Measurements from ENCODE around the gene RPL28.

Gene RPL28

GRCh38 chr19:55346725-55347441 lies 38.8 kb upstream of the RPL28 start:
- Mint-ChIP-seq H3K4me3 (no peak overlapping the region), H3K4me1 (peaks cover 30% of the 10 kb centered on the region), H3K27ac (no peak overlapping the region), H3K9me3 (no peaks in the 10 kb centered on the region), H3K36me3 (ENCODE audit: low read depth) (peaks cover 15% of the 10 kb centered on the region), H3K27me3 (ENCODE audit: low read depth) (peaks cover 20% of the 10 kb centered on the region)
- no peak for TF ChIP-seq CTCF (IDR thresholded peaks at IDR 0.05; ENCODE audit: unreplicated experiment in 3 of 3)

GRCh38 chr19:55347442-55348009 lies 38.2 kb upstream of the RPL28 start:
- Mint-ChIP-seq H3K4me1 (peaks cover 30% of the 10 kb centered on the region), H3K27ac (peak overlapping the region in 2 of 3 experiments; percentile 37 to 80), H3K36me3 (ENCODE audit: low read depth) (peaks cover 13% of the 10 kb centered on the region), H3K27me3 (ENCODE audit: low read depth) (peaks cover 26% of the 10 kb centered on the region), H3K4me3 (peak overlapping the region in 1 of 3 experiments; percentile 38), H3K9me3 (no peaks in the 10 kb centered on the region)
- no peak for TF ChIP-seq CTCF (IDR thresholded peaks at IDR 0.05; ENCODE audit: unreplicated experiment in 3 of 3)

GRCh38 chr19:55348317-55349034 lies 37.3 kb upstream of the RPL28 start:
- peak overlapping the region in 2 of 3 experiments; percentile 28 to 61 for H3K4me3 Mint-ChIP-seq
- no peak for TF ChIP-seq CTCF (IDR thresholded peaks at IDR 0.05; ENCODE audit: unreplicated experiment in 3 of 3)
- H3K9me3 Mint-ChIP-seq, result no peaks in the 10 kb centered on the region
- H3K36me3 Mint-ChIP-seq (ENCODE audit: low read depth), result peaks cover 7% of the 10 kb centered on the region
- H3K27ac Mint-ChIP-seq, result peak overlapping the region in 2 of 3 experiments; percentile 37 to 80
- H3K27me3 Mint-ChIP-seq (ENCODE audit: low read depth), result peaks cover 36% of the 10 kb centered on the region
- H3K4me1 Mint-ChIP-seq, result peaks cover 30% of the 10 kb centered on the region

GRCh38 chr19:55350620-55351315 lies 35.0 kb upstream of the RPL28 start:
- Mint-ChIP-seq H3K9me3 (no peaks in the 10 kb centered on the region), H3K4me3 (peak overlapping the region in 2 of 3 experiments; percentile 25 to 61), H3K36me3 (ENCODE audit: low read depth) (peaks cover 3% of the 10 kb centered on the region), H3K27me3 (ENCODE audit: low read depth) (peaks cover 54% of the 10 kb centered on the region), H3K4me1 (peaks cover 22% of the 10 kb centered on the region), H3K27ac (peak overlapping the region in 1 of 3 experiments; percentile 36)
- TF ChIP-seq CTCF (IDR thresholded peaks at IDR 0.05; ENCODE audit: unreplicated experiment in 3 of 3), result no peak

DNA sequence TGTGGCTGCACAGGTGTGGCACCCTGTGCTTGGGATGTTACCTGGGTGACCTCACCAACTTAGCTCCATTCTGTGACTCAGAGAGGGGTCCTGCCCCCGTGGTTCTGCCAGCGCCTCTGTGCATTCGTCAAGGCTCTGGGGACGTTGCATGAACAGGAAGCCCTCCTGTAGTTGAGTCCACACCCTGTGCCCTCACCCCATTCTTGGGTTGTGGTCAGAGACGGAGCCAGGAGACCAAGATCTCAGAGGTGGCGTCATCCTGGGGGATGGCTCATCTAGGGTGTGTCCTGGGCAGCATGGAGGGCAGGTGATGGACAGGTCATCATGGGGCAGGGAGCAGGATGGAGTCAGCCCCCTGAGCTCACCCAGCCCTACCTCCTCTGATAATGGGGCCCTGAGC lies 33.7 kb upstream of the RPL28 start:
- TF ChIP-seq CTCF (IDR thresholded peaks at IDR 0.05; ENCODE audit: unreplicated experiment in 3 of 3), result no peak
- H3K27ac Mint-ChIP-seq, result no peak overlapping the region
- H3K27me3 Mint-ChIP-seq (ENCODE audit: low read depth), result peaks cover 66% of the 10 kb centered on the region
- peaks cover 3% of the 10 kb centered on the region for H3K36me3 Mint-ChIP-seq (ENCODE audit: low read depth)
- no peaks in the 10 kb centered on the region for H3K9me3 Mint-ChIP-seq
- peaks cover 18% of the 10 kb centered on the region for H3K4me1 Mint-ChIP-seq
- peak overlapping the region in 2 of 3 experiments; percentile 30 to 61 for H3K4me3 Mint-ChIP-seq

Measured in nephron (organoid).